ENCODE data around the gene CAP2.

GRCh38 chr6:17421406-17421805 is 28.0 kb downstream of the CAP2 start:
- TF ChIP-seq, protein P1, sequence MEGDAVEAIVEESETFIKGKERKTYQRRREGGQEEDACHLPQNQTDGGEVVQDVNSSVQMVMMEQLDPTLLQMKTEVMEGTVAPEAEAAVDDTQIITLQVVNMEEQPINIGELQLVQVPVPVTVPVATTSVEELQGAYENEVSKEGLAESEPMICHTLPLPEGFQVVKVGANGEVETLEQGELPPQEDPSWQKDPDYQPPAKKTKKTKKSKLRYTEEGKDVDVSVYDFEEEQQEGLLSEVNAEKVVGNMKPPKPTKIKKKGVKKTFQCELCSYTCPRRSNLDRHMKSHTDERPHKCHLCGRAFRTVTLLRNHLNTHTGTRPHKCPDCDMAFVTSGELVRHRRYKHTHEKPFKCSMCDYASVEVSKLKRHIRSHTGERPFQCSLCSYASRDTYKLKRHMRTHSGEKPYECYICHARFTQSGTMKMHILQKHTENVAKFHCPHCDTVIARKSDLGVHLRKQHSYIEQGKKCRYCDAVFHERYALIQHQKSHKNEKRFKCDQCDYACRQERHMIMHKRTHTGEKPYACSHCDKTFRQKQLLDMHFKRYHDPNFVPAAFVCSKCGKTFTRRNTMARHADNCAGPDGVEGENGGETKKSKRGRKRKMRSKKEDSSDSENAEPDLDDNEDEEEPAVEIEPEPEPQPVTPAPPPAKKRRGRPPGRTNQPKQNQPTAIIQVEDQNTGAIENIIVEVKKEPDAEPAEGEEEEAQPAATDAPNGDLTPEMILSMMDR (IDR thresholded peaks at IDR 0.05; ENCODE audit: insufficient read depth, low read depth, low read length) = no peak
- no peak for TF ChIP-seq EZH2 (IDR thresholded peaks at IDR 0.05; ENCODE audit: insufficient read depth, low read length)
